WTC11 (cell line): Measurements from ENCODE around the gene STK33. TPM values are rescaled to one million over a fixed set of nuclear protein-coding genes. Genes with fewer than 3 reads are reported as not detected.

ENCODE experiments used
- ATAC-seq: fragments of 200-7000 bp; cut with Tn5 transposase; 2 replicates; pipeline ENCODE4 v1.10.0; 2021; ENCODE audit warnings: mild to moderate bottlenecking, moderate library complexity
- CTCF ChIA-PET: fragments of 300-600 bp; sonication (Branson Sonifier 250); formaldehyde crosslinking; loops from one replicate; lab custom pipeline; 2021; ENCODE audit warnings: antibody characterized with exemption; lab: Charles Lee
- POLR2A ChIA-PET: fragments of 350-600 bp; sonication (Branson Sonifier 250); formaldehyde crosslinking; loops from one replicate; lab custom pipeline; 2021; ENCODE audit warnings: antibody characterized with exemption; lab: Charles Lee
- DNase-seq: peaks from one replicate; pipeline ENCODE4 v3.0.0; 2021; ENCODE audit warnings: low spot score
- H3K27ac Mint-ChIP-seq: 2 replicates; pipeline ENCODE4 v1.8.0; 2021; ENCODE audit warnings: mixed read lengths
- H3K27me3 Mint-ChIP-seq: 2 replicates; pipeline ENCODE4 v1.8.0; 2021; ENCODE audit warnings: low read depth, mild to moderate bottlenecking, moderate library complexity, mixed read lengths
- H3K36me3 Mint-ChIP-seq: 2 replicates; pipeline ENCODE4 v1.8.0; 2021; ENCODE audit warnings: mixed read lengths
- H3K4me1 Mint-ChIP-seq: 2 replicates; pipeline ENCODE4 v1.8.0; 2022; ENCODE audit warnings: mixed read lengths
- H3K4me3 Mint-ChIP-seq: 2 replicates; pipeline ENCODE4 v1.8.0; 2021; ENCODE audit warnings: mild to moderate bottlenecking, moderate library complexity, mixed read lengths
- H3K9me3 Mint-ChIP-seq: 2 replicates; pipeline ENCODE4 v1.8.0; 2021; ENCODE audit warnings: mixed read lengths
- AR ChIP-seq: fragments of 250-450 bp; sonication (Bioruptor Pico); IDR thresholded peaks from 2 replicates; pipeline ENCODE4 v1.9.0; 2021; ENCODE audit warnings: mild to moderate bottlenecking
- ATF6 ChIP-seq: sonication (generic); formaldehyde crosslinking; IDR thresholded peaks from 2 replicates; pipeline ENCODE4 v1.8.1; 2023; ENCODE audit warnings: mild to moderate bottlenecking, missing genetic modification reagents
- CREM ChIP-seq: sonication (generic); formaldehyde crosslinking; IDR thresholded peaks from 2 replicates; pipeline ENCODE4 v1.8.1; 2022; ENCODE audit warnings: mild to moderate bottlenecking, missing genetic modification reagents, moderate library complexity
- ELF4 ChIP-seq: sonication (generic); formaldehyde crosslinking; IDR thresholded peaks from 2 replicates; pipeline ENCODE4 v1.8.1; 2022; ENCODE audit warnings: low read depth, mild to moderate bottlenecking, moderate library complexity, missing genetic modification reagents
- FOXP1 ChIP-seq: sonication (generic); formaldehyde crosslinking; IDR thresholded peaks from 2 replicates; pipeline ENCODE4 v1.8.0; 2022; ENCODE audit warnings: missing genetic modification reagents, mild to moderate bottlenecking, moderate library complexity, borderline replicate concordance
- HMGA2 ChIP-seq: fragments of 250-450 bp; sonication (Bioruptor Pico); IDR thresholded peaks from 2 replicates; pipeline ENCODE4 v1.4.0; 2021; ENCODE audit warnings: mild to moderate bottlenecking, moderate library complexity
- MAX ChIP-seq: sonication (generic); formaldehyde crosslinking; IDR thresholded peaks from 2 replicates; pipeline ENCODE4 v1.8.0; 2022; ENCODE audit warnings: mild to moderate bottlenecking, missing genetic modification reagents
- NFE2L1 ChIP-seq: sonication (generic); formaldehyde crosslinking; IDR thresholded peaks from 2 replicates; pipeline ENCODE4 v1.8.1; 2023; ENCODE audit warnings: missing genetic modification reagents
- NR1H2 ChIP-seq: sonication (generic); formaldehyde crosslinking; IDR thresholded peaks from 2 replicates; pipeline ENCODE4 v1.9.0; 2021; ENCODE audit warnings: mild to moderate bottlenecking, moderate library complexity, missing genetic modification reagents
- NR2C2 ChIP-seq: sonication (generic); formaldehyde crosslinking; IDR thresholded peaks from 2 replicates; pipeline ENCODE4 v1.8.0; 2022; ENCODE audit warnings: mild to moderate bottlenecking, missing genetic modification reagents
- NR3C1 ChIP-seq: sonication (generic); formaldehyde crosslinking; conservative IDR thresholded peaks from 2 replicates; pipeline ENCODE4 v1.8.1; 2023; ENCODE audit warnings: low read depth, mild to moderate bottlenecking, missing genetic modification reagents
- RELA ChIP-seq: sonication (generic); formaldehyde crosslinking; IDR thresholded peaks from 2 replicates; pipeline ENCODE4 v1.8.1; 2022; ENCODE audit warnings: missing genetic modification reagents, mild to moderate bottlenecking, borderline replicate concordance
- RORB ChIP-seq: fragments of 250-450 bp; sonication (Bioruptor Pico); IDR thresholded peaks from 2 replicates; pipeline ENCODE4 v1.9.0; 2021; ENCODE audit warnings: mild to moderate bottlenecking
- SMAD3 ChIP-seq: sonication (generic); formaldehyde crosslinking; IDR thresholded peaks from 2 replicates; pipeline ENCODE4 v1.8.0; 2022; ENCODE audit warnings: missing genetic modification reagents, mild to moderate bottlenecking, borderline replicate concordance
- TEAD4 ChIP-seq: sonication (generic); formaldehyde crosslinking; IDR thresholded peaks from 2 replicates; pipeline ENCODE4 v1.8.0; 2022; ENCODE audit warnings: mild to moderate bottlenecking, missing genetic modification reagents
- USF2 ChIP-seq: sonication (generic); formaldehyde crosslinking; IDR thresholded peaks from 2 replicates; pipeline ENCODE4 v1.8.1; 2023; ENCODE audit warnings: mild to moderate bottlenecking, missing genetic modification reagents, moderate library complexity
- ZBTB43 ChIP-seq: sonication (generic); formaldehyde crosslinking; IDR thresholded peaks from 2 replicates; pipeline ENCODE4 v1.8.1; 2023; ENCODE audit warnings: mild to moderate bottlenecking, missing genetic modification reagents
- ZNF121 ChIP-seq: sonication (generic); formaldehyde crosslinking; IDR thresholded peaks from 2 replicates; pipeline ENCODE4 v1.8.0; 2023; ENCODE audit warnings: missing genetic modification reagents
- ZNF219 ChIP-seq: sonication (generic); formaldehyde crosslinking; IDR thresholded peaks from 2 replicates; pipeline ENCODE4 v1.8.0; 2023; ENCODE audit warnings: missing genetic modification reagents, mild to moderate bottlenecking, borderline replicate concordance
- ZNF671 ChIP-seq: fragments of 250-450 bp; sonication (Bioruptor Pico); IDR thresholded peaks from 2 replicates; pipeline ENCODE4 v1.8.0; 2021; ENCODE audit warnings: mild to moderate bottlenecking
- ZSCAN18 ChIP-seq: fragments of 250-450 bp; sonication (Bioruptor Pico); IDR thresholded peaks from 2 replicates; pipeline ENCODE4 v2.1.2; 2022; ENCODE audit warnings: mild to moderate bottlenecking, moderate library complexity
- total RNA-seq: library from RNA; stranded (reverse); gene quantifications from 3 replicates; pipeline ENCODE4 v1.2.3, GENCODE V29; 2021

The STK33 gene
- total RNA-seq, 1 experiment from 2014 or later, result 13.3 TPM

- Mint-ChIP-seq H3K27me3 (no peaks in the 10 kb centered on the region), H3K36me3 (no peaks in the 10 kb centered on the region), H3K4me1 (peaks cover 6% of the 10 kb centered on the region), H3K4me3 (no peak overlapping the region), H3K9me3 (no peaks in the 10 kb centered on the region), H3K27ac (no peak overlapping the region)
- CTCF ChIA-PET, result interaction anchor here (1.1 kb wide), 1 partner anchor 185 kb away, joined by 4 read pairs; no protein-coding TSS in a partner anchor
- POLR2A ChIA-PET, result no interaction called here
- TF ChIP-seq TEAD4, result no peak
- TF ChIP-seq ZBTB43, result no peak
- no peak for TF ChIP-seq NFE2L1 (CRISPR knock-in tag)
- TF ChIP-seq SMAD3 (CRISPR knock-in tag), result no peak
- TF ChIP-seq USF2 (CRISPR knock-in tag), result no peak
- no peak for TF ChIP-seq AR (CRISPR knock-in tag)
- no peak for TF ChIP-seq ZNF671 (CRISPR knock-in tag)
- TF ChIP-seq ZSCAN18 (CRISPR knock-in tag), result no peak
- TF ChIP-seq CREM, result no peak
- TF ChIP-seq, all 79 proteins: peak for 0
- ATAC-seq, result no peak
- DNase-seq, result no peak
Observed at GRCh38 chr11:8381871-8382396, 212.1 kb downstream of the STK33 start.

GRCh38 chr11:8381343-8381742, 212.7 kb downstream of the STK33 start:
- H3K27me3 Mint-ChIP-seq, result no peaks in the 10 kb centered on the region
- H3K9me3 Mint-ChIP-seq, result no peaks in the 10 kb centered on the region
- no peaks in the 10 kb centered on the region for H3K36me3 Mint-ChIP-seq
- POLR2A ChIA-PET, result no interaction called here
- TF ChIP-seq ZNF219 (CRISPR knock-in tag) (no peak), HMGA2 (CRISPR knock-in tag) (no peak)
- ATAC-seq, result no peak
- DNase-seq, result no peak
- peaks cover under 1% of the 10 kb centered on the region; the same call in 1 of the 2 replicates for H3K4me1 Mint-ChIP-seq
- no peak overlapping the region for H3K27ac Mint-ChIP-seq
- no peak overlapping the region for H3K4me3 Mint-ChIP-seq
- CTCF ChIA-PET, result interaction anchor here (1.1 kb wide), 1 partner anchor 185 kb away, joined by 4 read pairs; no protein-coding TSS in a partner anchor

- H3K27me3 Mint-ChIP-seq, result no peaks in the 10 kb centered on the region
- peaks cover 20% of the 10 kb centered on the region for H3K4me1 Mint-ChIP-seq
- H3K4me3 Mint-ChIP-seq, result no peak overlapping the region
- H3K36me3 Mint-ChIP-seq, result no peaks in the 10 kb centered on the region
- H3K27ac Mint-ChIP-seq, result no peak overlapping the region
- POLR2A ChIA-PET, result no interaction called here
- CTCF ChIA-PET, result interaction anchor here (0.5 to 2.2 kb wide), 4 partner anchors 11 to 1785 kb away, joined by 4 to 7 read pairs (median 4); partner anchors contain the start of gene AKIP1
- ATAC-seq (peak; percentile 62), DNase-seq (no peak)
- no peak for TF ChIP-seq NR2C2 (CRISPR knock-in tag)
- TF ChIP-seq ZNF121 (CRISPR knock-in tag), result no peak
- no peak for TF ChIP-seq NR1H2 (CRISPR knock-in tag)
- TF ChIP-seq RELA (CRISPR knock-in tag), result no peak
- TF ChIP-seq ELF4 (CRISPR knock-in tag), result no peak
- TF ChIP-seq NFE2L1 (CRISPR knock-in tag), result no peak
- no peak for TF ChIP-seq RORB (CRISPR knock-in tag)
- TF ChIP-seq FOXP1 (CRISPR knock-in tag), result no peak
- TF ChIP-seq MAX (CRISPR knock-in tag), result no peak
- TF ChIP-seq NR3C1 (CRISPR knock-in tag), result no peak
- TF ChIP-seq ATF6 (CRISPR knock-in tag), result no peak
- TF ChIP-seq ZSCAN18 (CRISPR knock-in tag), result no peak
- 0 out of 2 replicates have a peak, but pooled peaks cover 4% of the 10 kb centered on the region for H3K9me3 Mint-ChIP-seq
Observed at GRCh38 chr11:8375932-8376331, 218.1 kb downstream of the STK33 start.
